Prostate gland (tissue), 2 donors: ENCODE measurements around the gene SNX25.

ENCODE experiments used
- POLR2A ChIP-seq: fragments of 450-650 bp; IDR thresholded peaks from one replicate; pipeline ENCODE4 v1.6.1; 2016; ENCODE audit warnings: antibody characterized with exemption, mild to moderate bottlenecking
- TF ChIP-seq, protein P1 (sequence below), 4 experiments: fragments of 200-600 bp in 2 of 4; fragments of 450-650 bp in 2 of 4; sonication (generic) in 2 of 4; IDR thresholded peaks; 1 replicate in 3 of 4; 2 replicates in 1 of 4; pipeline ENCODE4 v1.5.1; 2016 to 2019; ENCODE audit warnings: antibody characterized with exemption in 4 of 4, mild to moderate bottlenecking in 2 of 4, moderate library complexity in 2 of 4

DNA sequence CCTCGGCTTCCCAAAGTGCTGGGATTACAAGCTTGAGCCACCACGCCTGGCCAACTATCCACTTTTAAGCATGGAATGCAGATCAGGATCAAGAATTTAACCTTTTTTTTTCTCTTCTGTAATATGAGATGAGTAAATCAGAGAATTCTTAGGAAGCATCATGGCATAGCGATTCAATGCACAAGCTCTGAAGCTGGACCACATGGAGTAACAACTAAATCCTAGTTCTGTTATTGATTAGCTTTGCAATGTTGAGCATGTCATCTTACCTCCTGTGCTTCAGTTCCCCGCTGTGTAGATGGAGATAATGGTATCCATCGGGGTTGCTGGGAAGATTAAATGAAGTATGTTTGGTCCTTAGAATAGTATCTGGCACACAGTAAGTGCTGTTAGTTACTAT, 1.9 kb upstream of the SNX25 start:
- no peak for TF ChIP-seq POLR2A
- TF ChIP-seq, protein P1, sequence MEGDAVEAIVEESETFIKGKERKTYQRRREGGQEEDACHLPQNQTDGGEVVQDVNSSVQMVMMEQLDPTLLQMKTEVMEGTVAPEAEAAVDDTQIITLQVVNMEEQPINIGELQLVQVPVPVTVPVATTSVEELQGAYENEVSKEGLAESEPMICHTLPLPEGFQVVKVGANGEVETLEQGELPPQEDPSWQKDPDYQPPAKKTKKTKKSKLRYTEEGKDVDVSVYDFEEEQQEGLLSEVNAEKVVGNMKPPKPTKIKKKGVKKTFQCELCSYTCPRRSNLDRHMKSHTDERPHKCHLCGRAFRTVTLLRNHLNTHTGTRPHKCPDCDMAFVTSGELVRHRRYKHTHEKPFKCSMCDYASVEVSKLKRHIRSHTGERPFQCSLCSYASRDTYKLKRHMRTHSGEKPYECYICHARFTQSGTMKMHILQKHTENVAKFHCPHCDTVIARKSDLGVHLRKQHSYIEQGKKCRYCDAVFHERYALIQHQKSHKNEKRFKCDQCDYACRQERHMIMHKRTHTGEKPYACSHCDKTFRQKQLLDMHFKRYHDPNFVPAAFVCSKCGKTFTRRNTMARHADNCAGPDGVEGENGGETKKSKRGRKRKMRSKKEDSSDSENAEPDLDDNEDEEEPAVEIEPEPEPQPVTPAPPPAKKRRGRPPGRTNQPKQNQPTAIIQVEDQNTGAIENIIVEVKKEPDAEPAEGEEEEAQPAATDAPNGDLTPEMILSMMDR (IDR thresholded peaks at IDR 0.05), result no peak
